HCT116 (cell line): Measurements from ENCODE around the gene RYR3. TPM values are rescaled to one million over a fixed set of nuclear protein-coding genes. Genes with fewer than 3 reads are reported as not detected.

ENCODE experiments used
- ATAC-seq: fragments of 200-7000 bp; cut with Tn5 transposase; 2 replicates; pipeline ENCODE4 v1.9.1; 2020; ENCODE audit warnings: mild to moderate bottlenecking, moderate library complexity
- BruUV-seq: library from RNA; stranded (reverse); fragments of 400-500 nt; replicated peaks from 2 replicates; lab custom pipeline; 2021; lab: Mats Ljungman, UMichigan
- CTCF ChIA-PET: fragments of 300-600 bp; sonication (Branson Sonifier 250); formaldehyde crosslinking; loops from one replicate; lab custom pipeline; 2021; ENCODE audit warnings: antibody characterized with exemption; lab: Charles Lee
- POLR2A ChIA-PET: fragments of 300-600, 350-600 bp; sonication (Branson Sonifier 250); formaldehyde crosslinking; loops from one replicate; lab custom pipeline; 2021; ENCODE audit warnings: antibody characterized with exemption; lab: Charles Lee
- RAD21 ChIA-PET, 2 experiments: fragments of 300-600 bp; sonication (Branson Sonifier 250); formaldehyde crosslinking; loops; one replicate each; lab custom pipeline; 2023; ENCODE audit warnings: low total read pairs in 2 of 2; ENCODE audit not compliant: uncharacterized antibody in 2 of 2, unreplicated experiment in 2 of 2, low non-redundant PET in 1 of 2; lab: Charles Lee
- DNase-seq: peaks from one replicate; pipeline ENCODE4 v3.0.0-alpha.2; 2010; ENCODE audit warnings: low read depth, low spot score
- H2AFZ ChIP-seq: fragments of 200-600 bp; shearing (Covaris generic), sonication (generic); 2 replicates; pipeline ENCODE4 v1.6.1; 2017; ENCODE audit warnings: low read depth, mixed run types, mixed read lengths, antibody characterized with exemption, low read length; ENCODE audit not compliant: poor library complexity, severe bottlenecking
- H3K27ac ChIP-seq: 2 replicates; pipeline ENCODE4 v1.5.1; 2012; ENCODE audit warnings: low read depth, low read length
- H3K27me3 ChIP-seq: fragments of 200-600 bp; sonication (generic); 2 replicates; pipeline ENCODE4 v1.6.1; 2016; ENCODE audit warnings: mixed run types, low read length, mixed read lengths; ENCODE audit not compliant: insufficient read depth
- H3K36me3 ChIP-seq, 2 experiments: fragments of 200-500 bp in 1 of 2; fragments of 200-600 bp in 1 of 2; sonication (Bioruptor generic) in 1 of 2; sonication (generic) in 1 of 2; 2 replicates each; pipeline versions ENCODE4 v1.5.1 to v1.6.1; 2014 to 2016; ENCODE audit warnings: low read length in 2 of 2, inconsistent platforms in 1 of 2, mixed read lengths in 1 of 2, mixed run types in 1 of 2; ENCODE audit not compliant: insufficient read depth in 2 of 2, control insufficient read depth in 1 of 2
- H3K4me1 ChIP-seq, 2 experiments: fragments of 200-600 bp in 1 of 2; sonication (generic) in 1 of 2; 2 replicates each; pipeline versions ENCODE4 v1.5.1 to v1.6.1; 2012 to 2017; ENCODE audit warnings: low read length in 2 of 2, inconsistent platforms in 1 of 2, mild to moderate bottlenecking in 1 of 2, mixed read lengths in 1 of 2, mixed run types in 1 of 2, moderate library complexity in 1 of 2; ENCODE audit not compliant: insufficient read depth in 2 of 2, control insufficient read depth in 1 of 2
- H3K4me2 ChIP-seq: fragments of 200-600 bp; sonication (generic); 2 replicates; pipeline ENCODE4 v1.6.1; 2017; ENCODE audit warnings: mixed run types, low read length, mixed read lengths
- H3K4me3 ChIP-seq, 2 experiments: fragments of 200-600 bp in 1 of 2; sonication (generic) in 1 of 2; replicated peaks in 1 of 2; 2 replicates each; pipeline ENCODE4 v1.5.1; 2011 to 2016; ENCODE audit warnings: low read length in 2 of 2, control low read depth in 1 of 2, low read depth in 1 of 2, mild to moderate bottlenecking in 1 of 2, mixed read lengths in 1 of 2, mixed run types in 1 of 2
- H3K79me2 ChIP-seq: fragments of 200-600 bp; sonication (generic); 2 replicates; pipeline ENCODE4 v1.6.1; 2017; ENCODE audit warnings: mild to moderate bottlenecking, mixed run types, low read length, moderate library complexity, mixed read lengths; ENCODE audit not compliant: insufficient read depth
- H3K9ac ChIP-seq: fragments of 200-600 bp; sonication (generic); 2 replicates; pipeline ENCODE4 v1.6.1; 2016; ENCODE audit warnings: low read length, mixed read lengths
- H3K9me2 ChIP-seq: fragments of 200-600 bp; sonication (generic), shearing (Covaris generic); 2 replicates; pipeline ENCODE4 v1.6.1; 2017; ENCODE audit warnings: mixed run types, mild to moderate bottlenecking, moderate library complexity; ENCODE audit not compliant: insufficient read depth
- H3K9me3 ChIP-seq, 2 experiments: fragments of 200-500 bp in 1 of 2; fragments of 200-600 bp in 1 of 2; sonication (Bioruptor generic) in 1 of 2; sonication (generic) in 1 of 2; 2 replicates each; pipeline ENCODE4 v1.6.1; 2014 to 2017; ENCODE audit warnings: low read length in 2 of 2, mixed read lengths in 2 of 2, inconsistent platforms in 1 of 2, low read depth in 1 of 2, mild to moderate bottlenecking in 1 of 2, mixed run types in 1 of 2, moderate library complexity in 1 of 2; ENCODE audit not compliant: control insufficient read depth in 1 of 2, insufficient read depth in 1 of 2
- H4K20me1 ChIP-seq: fragments of 200-600 bp; sonication (generic), shearing (Covaris generic); 2 replicates; pipeline ENCODE4 v1.6.1; 2017; ENCODE audit warnings: mixed run types, mild to moderate bottlenecking, moderate library complexity; ENCODE audit not compliant: insufficient read depth
- EGR1 ChIP-seq: IDR thresholded peaks from 2 replicates; pipeline ENCODE4 v1.6.1; 2012; ENCODE audit warnings: low read depth
- EZH2 ChIP-seq: fragments of 200-600 bp; sonication (generic); IDR thresholded peaks from 2 replicates; pipeline ENCODE4 v1.6.1; 2017; ENCODE audit warnings: antibody characterized with exemption, mixed run types
- FOSL1 ChIP-seq: IDR thresholded peaks from 2 replicates; pipeline ENCODE4 v1.6.1; 2012; ENCODE audit warnings: low read depth
- JUND ChIP-seq: IDR thresholded peaks from 2 replicates; pipeline ENCODE4 v1.6.1; 2012
- POLR2A ChIP-seq: IDR thresholded peaks from 2 replicates; pipeline ENCODE4 v1.7.0; 2011; ENCODE audit warnings: borderline replicate concordance; ENCODE audit not compliant: insufficient read depth, insufficient read length; ENCODE audit errors: extremely low read depth
- POLR2AphosphoS5 ChIP-seq: IDR thresholded peaks from 2 replicates; pipeline ENCODE4 v1.6.1; 2011; ENCODE audit warnings: mild to moderate bottlenecking, low read depth, low read length, moderate library complexity
- SP1 ChIP-seq: IDR thresholded peaks from 2 replicates; pipeline ENCODE4 v1.6.1; 2012; ENCODE audit warnings: low read depth
- SRF ChIP-seq: IDR thresholded peaks from 2 replicates; pipeline ENCODE4 v1.6.1; 2012; ENCODE audit warnings: low read depth
- TCF7L2 ChIP-seq: IDR thresholded peaks from 2 replicates; pipeline ENCODE4 v1.7.0; 2011; ENCODE audit warnings: borderline replicate concordance, inconsistent platforms; ENCODE audit not compliant: insufficient read depth, insufficient read length; ENCODE audit errors: extremely low read depth
- intact Hi-C: fragments of 100-400 bp; cut with micrococcal nuclease; formaldehyde crosslinking; loops from 2 replicates; pipeline ENCODE4 v1.10.0; 2022
- total RNA-seq: library from RNA; stranded (reverse); gene quantifications from one replicate; pipeline ENCODE4 v1.2.1, GENCODE V29; 2021; ENCODE audit not compliant: unreplicated experiment
- TF ChIP-seq, protein P1 (sequence below): IDR thresholded peaks from 2 replicates; pipeline ENCODE4 v1.6.1; 2012; ENCODE audit warnings: low read depth

Gene RYR3
- total RNA-seq, 1 experiment from 2014 or later = not detected

DNA sequence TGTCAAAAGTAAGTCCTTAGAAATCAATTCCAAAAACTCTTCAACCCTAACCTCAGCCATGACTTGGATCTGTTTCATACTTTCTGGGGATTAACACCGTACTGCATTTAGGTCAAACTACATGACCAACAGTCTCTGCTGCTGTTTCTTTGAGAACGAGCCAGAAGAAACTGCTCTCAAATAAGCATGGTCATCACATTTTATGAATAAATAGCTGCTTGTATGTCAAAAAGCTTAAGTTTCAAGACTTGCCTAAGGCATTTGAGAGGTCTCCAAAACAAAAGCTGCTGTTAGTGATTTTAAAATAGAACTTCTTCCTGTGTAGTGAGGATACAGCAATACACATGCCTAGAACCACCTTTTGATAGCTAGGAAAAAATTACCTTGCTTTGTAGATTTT, 491.2 kb downstream of the RYR3 start:
- intact Hi-C loops = no loop called here
- Histone ChIP-seq H3K4me1 (no peaks in the 10 kb centered on the region), H3K9me2 (no peaks in the 10 kb centered on the region), H3K9me3 (no peaks in the 10 kb centered on the region), H3K9ac (no peak overlapping the region), H3K27ac (no peak overlapping the region), H3K4me3 (no peak overlapping the region), H3K36me3 (no peaks in the 10 kb centered on the region), H3K79me2 (no peaks in the 10 kb centered on the region), H3K27me3 (peaks cover 64% of the 10 kb centered on the region), H2AFZ (no peak overlapping the region), H3K4me2 (no peak overlapping the region), H4K20me1 (no peaks in the 10 kb centered on the region)
- TF ChIP-seq TCF7L2 (no peak), SRF (no peak), POLR2AphosphoS5 (no peak), FOSL1 (no peak), EGR1 (no peak), SP1 (no peak), JUND (no peak), EZH2 (no peak), POLR2A (no peak)
- TF ChIP-seq, protein P1, sequence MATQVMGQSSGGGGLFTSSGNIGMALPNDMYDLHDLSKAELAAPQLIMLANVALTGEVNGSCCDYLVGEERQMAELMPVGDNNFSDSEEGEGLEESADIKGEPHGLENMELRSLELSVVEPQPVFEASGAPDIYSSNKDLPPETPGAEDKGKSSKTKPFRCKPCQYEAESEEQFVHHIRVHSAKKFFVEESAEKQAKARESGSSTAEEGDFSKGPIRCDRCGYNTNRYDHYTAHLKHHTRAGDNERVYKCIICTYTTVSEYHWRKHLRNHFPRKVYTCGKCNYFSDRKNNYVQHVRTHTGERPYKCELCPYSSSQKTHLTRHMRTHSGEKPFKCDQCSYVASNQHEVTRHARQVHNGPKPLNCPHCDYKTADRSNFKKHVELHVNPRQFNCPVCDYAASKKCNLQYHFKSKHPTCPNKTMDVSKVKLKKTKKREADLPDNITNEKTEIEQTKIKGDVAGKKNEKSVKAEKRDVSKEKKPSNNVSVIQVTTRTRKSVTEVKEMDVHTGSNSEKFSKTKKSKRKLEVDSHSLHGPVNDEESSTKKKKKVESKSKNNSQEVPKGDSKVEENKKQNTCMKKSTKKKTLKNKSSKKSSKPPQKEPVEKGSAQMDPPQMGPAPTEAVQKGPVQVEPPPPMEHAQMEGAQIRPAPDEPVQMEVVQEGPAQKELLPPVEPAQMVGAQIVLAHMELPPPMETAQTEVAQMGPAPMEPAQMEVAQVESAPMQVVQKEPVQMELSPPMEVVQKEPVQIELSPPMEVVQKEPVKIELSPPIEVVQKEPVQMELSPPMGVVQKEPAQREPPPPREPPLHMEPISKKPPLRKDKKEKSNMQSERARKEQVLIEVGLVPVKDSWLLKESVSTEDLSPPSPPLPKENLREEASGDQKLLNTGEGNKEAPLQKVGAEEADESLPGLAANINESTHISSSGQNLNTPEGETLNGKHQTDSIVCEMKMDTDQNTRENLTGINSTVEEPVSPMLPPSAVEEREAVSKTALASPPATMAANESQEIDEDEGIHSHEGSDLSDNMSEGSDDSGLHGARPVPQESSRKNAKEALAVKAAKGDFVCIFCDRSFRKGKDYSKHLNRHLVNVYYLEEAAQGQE = no peak
- ATAC-seq (no peak), DNase-seq (no peak)
- no TSS peak for BruUV-seq
- RAD21 ChIA-PET = no interaction called here
- POLR2A ChIA-PET = no interaction called here
- CTCF ChIA-PET = no interaction called here
